ENCODE measurements around the gene GLCE.

- TF ChIP-seq CTCF (IDR thresholded peaks at IDR 0.05) (no peak), POLR2A (IDR thresholded peaks at IDR 0.05) (no peak)
Measured at GRCh38 chr15:69224383-69224782, 63.9 kb downstream of the GLCE start.

Data from Peyer's patch (tissue), 4 donors.